CD4-positive, alpha-beta T cell treated with Interleukin-2 at 100 ng/mL for 4 hours (primary cell): ENCODE measurements around the gene MYO1E.

ENCODE experiments used
- DNase-seq: peaks from one replicate; pipeline ENCODE4 v3.0.0-alpha.2; 2020; ENCODE audit warnings: low spot score

MYO1E gene

GRCh38 chr15:59227021-59227420 is 145.7 kb downstream of the MYO1E start:
- DNase-seq: no peak

- no peak for DNase-seq
Observed at GRCh38 chr15:59224474-59224873, 148.2 kb downstream of the MYO1E start.

GRCh38 chr15:59223736-59224135 is 148.9 kb downstream of the MYO1E start:
- DNase-seq: no peak

- DNase-seq: no peak
Observed at GRCh38 chr15:59222906-59223550, 149.6 kb downstream of the MYO1E start.

GRCh38 chr15:59221511-59222505 is 150.9 kb downstream of the MYO1E start:
- no peak for DNase-seq

- DNase-seq: no peak
Observed at GRCh38 chr15:59218710-59219109, 154.0 kb downstream of the MYO1E start.

- no peak for DNase-seq
Observed at GRCh38 chr15:59217876-59218498, 154.7 kb downstream of the MYO1E start.

- no peak for DNase-seq
Observed at GRCh38 chr15:59216911-59217310, 155.8 kb downstream of the MYO1E start.

GRCh38 chr15:59210186-59210585 is 162.5 kb downstream of the MYO1E start:
- no peak for DNase-seq

- DNase-seq: no peak
Observed at GRCh38 chr15:59208613-59209249, 163.9 kb downstream of the MYO1E start.

GRCh38 chr15:59206623-59207183 is 166.0 kb downstream of the MYO1E start, which contains the start of gene LDHAL6B:
Gene LDHAL6B (plus strand): TSS chr15:59206843. CDS start chr15:59206941, 98 bp downstream.
- no peak for DNase-seq

GRCh38 chr15:59205839-59206622 is 166.6 kb downstream of the MYO1E start:
- DNase-seq: no peak

GRCh38 chr15:59203657-59204056 is 169.0 kb downstream of the MYO1E start:
- DNase-seq: no peak

GRCh38 chr15:59203008-59203407 is 169.7 kb downstream of the MYO1E start:
- no peak for DNase-seq

- no peak for DNase-seq
Observed at GRCh38 chr15:59200560-59200959, 172.1 kb downstream of the MYO1E start.

GRCh38 chr15:59199626-59200465 is 172.8 kb downstream of the MYO1E start:
- no peak for DNase-seq

GRCh38 chr15:59197454-59197853 is 175.2 kb downstream of the MYO1E start:
- DNase-seq: no peak

- DNase-seq: no peak
Observed at GRCh38 chr15:59196416-59196815, 176.3 kb downstream of the MYO1E start.

- no peak for DNase-seq
Observed at GRCh38 chr15:59194639-59195325, 177.9 kb downstream of the MYO1E start.
